ENCODE data around the gene FRMPD4. TPM values are rescaled to one million over a fixed set of nuclear protein-coding genes. Genes with fewer than 3 reads are reported as not detected.

The FRMPD4 gene
- total and polyA plus RNA-seq, 2 of the 13 experiments (the other 11 are each of a cell fraction or from before 2014, with no cell fraction given) = not detected

Small RNA genes within 50 kb of the gene (small RNA-seq; reads per million reads assigned to genes)
- gene AC119619.1 (ENCODE audit: insufficient read depth in 2 of 3, insufficient read length in 3 of 3, low read depth in 2 of 3, low replicate concordance in 1 of 3) (0 reads per million in 3 experiments), gene RF00019 (ENCODE audit: insufficient read depth in 2 of 3, insufficient read length in 3 of 3, low read depth in 2 of 3, low replicate concordance in 1 of 3) (0 reads per million in 3 experiments), gene RN7SKP290 (ENCODE audit: insufficient read depth in 2 of 3, insufficient read length in 3 of 3, low read depth in 2 of 3, low replicate concordance in 1 of 3) (0 reads per million in 3 experiments)

All from HepG2 (cell line).